Neuron (in vitro differentiated cells): Measurements from ENCODE around the gene CMIP.
"Not testable (repeated sequence)": the region's sequence is repeated elsewhere in the genome, so short reads cannot be mapped to it uniquely, and the experiment has no call there.

ENCODE experiments used
- H2AFZ ChIP-seq: one replicate; pipeline ENCODE4 v1.6.1; 2013; ENCODE audit warnings: low read depth, mild to moderate bottlenecking, inconsistent platforms, low read length, moderate library complexity
- H3K27me3 ChIP-seq: one replicate; pipeline ENCODE4 v1.6.1; 2013; ENCODE audit warnings: low read length; ENCODE audit not compliant: insufficient read depth
- H3K36me3 ChIP-seq: one replicate; pipeline ENCODE4 v1.6.1; 2013; ENCODE audit warnings: low read length; ENCODE audit not compliant: insufficient read depth
- H3K4me1 ChIP-seq: one replicate; pipeline ENCODE4 v1.6.1; 2013; ENCODE audit warnings: low read length; ENCODE audit not compliant: insufficient read depth
- H3K4me3 ChIP-seq: 2 replicates; pipeline ENCODE4 v1.5.1; 2013; ENCODE audit warnings: mild to moderate bottlenecking, low read length, moderate library complexity
- H3K9me3 ChIP-seq: one replicate; pipeline ENCODE4 v1.6.1; 2013; ENCODE audit warnings: low read length

The CMIP gene

DNA sequence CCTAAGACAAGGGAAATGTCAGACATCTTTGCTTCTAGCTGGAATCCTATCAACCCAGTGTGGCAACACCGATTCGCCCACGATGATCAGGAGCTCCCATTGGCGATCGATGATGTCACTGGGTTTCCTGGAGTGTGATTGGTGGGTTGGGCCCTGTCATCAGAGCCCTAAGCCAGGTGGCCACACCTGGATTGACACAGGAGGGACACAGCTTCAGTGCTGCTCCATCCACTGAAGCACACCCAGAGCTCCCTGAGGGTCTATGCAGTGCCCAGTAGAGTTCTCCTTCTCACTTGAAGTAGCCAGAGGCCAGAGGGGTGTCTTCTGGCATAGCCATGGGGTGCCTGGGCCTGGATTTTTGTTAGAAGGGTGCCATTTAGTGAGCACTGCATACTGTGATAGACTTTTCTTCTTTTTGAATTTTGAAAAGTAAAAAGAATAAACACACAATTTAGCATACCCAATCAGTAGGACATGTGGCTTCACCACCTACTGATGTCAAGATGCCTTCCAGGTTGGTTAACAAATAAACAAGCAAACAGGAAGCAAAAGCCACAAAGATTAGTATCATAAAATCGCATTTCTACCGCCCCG, 77.6 kb downstream of the CMIP start:
- peaks cover 22% of the 10 kb centered on the region for H3K4me1 ChIP-seq
- peaks cover 2% of the 10 kb centered on the region for H3K36me3 ChIP-seq
- no peak overlapping the region for H3K4me3 ChIP-seq
- no peaks in the 10 kb centered on the region for H3K9me3 ChIP-seq
- H2AFZ ChIP-seq, result no peak overlapping the region
- no peaks in the 10 kb centered on the region for H3K27me3 ChIP-seq

DNA sequence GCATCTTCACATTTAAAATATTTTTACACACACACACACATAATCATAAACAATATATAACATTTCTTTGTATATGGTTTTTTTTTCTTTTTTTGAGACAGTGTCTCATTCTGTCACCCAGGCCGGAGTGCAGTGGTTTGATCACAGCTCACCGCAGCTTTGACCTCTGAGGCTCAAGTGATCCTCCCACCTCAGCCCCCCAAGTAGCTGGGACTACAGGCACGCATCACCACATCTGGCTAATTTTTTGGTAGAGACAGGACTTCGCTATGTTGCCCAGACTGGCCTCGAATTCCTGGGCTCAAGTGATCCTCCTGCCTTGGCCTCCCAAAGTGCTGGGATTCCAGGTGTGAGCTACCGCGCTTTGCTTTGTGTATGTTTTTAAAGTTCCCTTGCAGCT, 78.2 kb downstream of the CMIP start:
- peaks cover 22% of the 10 kb centered on the region for H3K4me1 ChIP-seq
- not testable (repeated sequence) for H2AFZ ChIP-seq, H3K36me3 ChIP-seq, H3K9me3 ChIP-seq, H3K4me3 ChIP-seq, H3K27me3 ChIP-seq

DNA sequence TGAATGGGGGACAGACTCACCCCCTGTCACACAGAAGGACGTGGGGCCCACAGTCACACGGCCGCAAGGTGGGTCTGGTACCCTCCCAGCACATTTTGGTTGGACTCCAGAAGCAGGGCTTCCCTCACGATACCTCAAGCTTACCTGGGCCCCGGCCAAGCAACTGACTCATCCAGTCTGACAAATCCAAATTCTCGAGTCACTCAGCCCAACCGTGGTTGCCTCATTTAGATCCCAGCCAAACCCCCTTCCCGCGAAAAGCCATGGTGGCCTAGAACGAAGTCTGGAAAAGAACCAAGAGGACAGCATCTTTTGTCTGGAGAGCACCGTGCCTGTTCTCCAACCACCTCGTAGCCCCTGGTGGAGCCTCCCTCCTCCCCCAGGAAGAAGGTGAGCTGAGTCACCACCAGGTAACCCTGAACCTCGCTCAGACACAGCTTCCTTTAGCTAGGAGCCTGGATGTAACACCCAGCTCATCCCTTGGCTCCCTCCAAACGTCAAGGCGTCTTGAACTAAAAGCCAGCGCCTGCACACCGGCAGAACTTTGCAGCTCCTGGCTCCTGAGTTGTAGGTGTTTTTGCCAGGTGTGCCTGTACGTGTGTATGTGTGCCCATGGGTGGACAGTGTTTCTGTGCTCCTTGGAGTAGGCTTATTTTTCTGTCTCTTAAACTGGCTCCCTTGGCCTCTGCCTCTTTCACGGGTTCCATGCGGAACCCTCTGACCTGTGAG, 78.9 kb downstream of the CMIP start:
- Histone ChIP-seq H3K4me3 (no peak overlapping the region), H3K36me3 (peaks cover 2% of the 10 kb centered on the region), H3K27me3 (no peaks in the 10 kb centered on the region), H3K4me1 (peaks cover 22% of the 10 kb centered on the region), H2AFZ (no peak overlapping the region), H3K9me3 (no peaks in the 10 kb centered on the region)

DNA sequence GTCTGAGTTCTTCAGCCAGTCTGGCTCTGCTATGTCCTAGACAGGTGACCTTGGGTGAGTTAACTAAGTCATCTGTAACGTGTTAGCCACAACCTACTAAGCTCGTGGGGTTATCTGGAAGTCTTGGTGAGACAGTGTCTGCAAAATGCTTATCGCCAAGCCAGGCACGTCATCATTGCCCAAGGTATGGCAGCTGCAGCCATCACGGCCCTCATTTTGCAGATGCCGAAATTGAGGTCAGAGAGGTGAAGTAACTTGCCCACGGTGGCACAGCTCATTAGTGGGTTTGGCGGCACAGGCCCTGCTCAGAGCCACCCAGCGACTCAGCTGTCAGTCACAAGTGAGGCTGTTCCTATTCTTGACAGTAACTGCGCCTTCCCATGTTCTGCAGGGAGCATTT, 79.8 kb downstream of the CMIP start:
- Histone ChIP-seq H2AFZ (no peak overlapping the region), H3K27me3 (no peaks in the 10 kb centered on the region), H3K4me3 (no peak overlapping the region), H3K9me3 (peaks cover 4% of the 10 kb centered on the region), H3K4me1 (peaks cover 22% of the 10 kb centered on the region), H3K36me3 (peaks cover 2% of the 10 kb centered on the region)

DNA sequence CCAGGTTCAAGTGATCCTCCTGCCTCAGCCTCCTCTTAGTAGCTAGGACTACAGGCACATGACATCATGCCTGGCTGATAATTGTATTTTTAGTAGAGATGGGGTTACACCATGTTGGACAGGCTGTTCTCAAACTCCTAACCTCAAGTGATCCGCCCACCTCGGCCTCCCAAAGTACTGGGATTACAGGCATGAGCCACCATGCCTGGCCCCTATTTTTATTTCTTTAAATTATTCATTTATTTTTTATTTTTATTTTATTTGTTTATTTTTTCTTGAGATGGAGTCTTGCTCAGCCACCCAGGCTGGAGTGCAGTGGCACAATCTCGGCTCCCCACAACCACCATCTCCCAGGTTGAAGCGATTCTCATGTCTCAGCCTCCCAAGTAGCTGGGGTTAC, 80.3 kb downstream of the CMIP start:
- H3K4me3 ChIP-seq, H2AFZ ChIP-seq, H3K9me3 ChIP-seq, H3K36me3 ChIP-seq, H3K27me3 ChIP-seq: not testable (repeated sequence)
- peaks cover 20% of the 10 kb centered on the region for H3K4me1 ChIP-seq

DNA sequence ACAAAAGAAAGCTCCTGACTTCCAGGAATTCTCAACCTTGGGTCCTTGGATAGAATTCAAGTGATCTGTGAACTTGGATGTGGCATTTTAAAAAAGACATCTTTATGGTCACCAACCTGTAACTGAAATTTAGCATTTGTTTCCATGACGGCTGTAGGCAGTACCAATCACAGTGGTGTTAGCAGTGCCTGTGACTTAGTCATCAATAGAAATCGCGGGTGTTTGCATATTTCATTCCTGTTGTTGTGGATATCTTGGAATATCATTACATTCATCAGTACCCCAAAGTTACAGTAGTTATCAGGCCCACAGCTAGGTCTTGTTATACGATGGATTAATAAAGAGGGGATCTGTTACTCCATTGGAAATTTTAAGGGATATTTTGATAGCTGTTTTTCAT, 81.6 kb downstream of the CMIP start:
- Histone ChIP-seq H2AFZ (no peak overlapping the region), H3K27me3 (no peaks in the 10 kb centered on the region), H3K4me1 (peaks cover 11% of the 10 kb centered on the region), H3K4me3 (no peak overlapping the region), H3K36me3 (peaks cover 2% of the 10 kb centered on the region), H3K9me3 (peaks cover 10% of the 10 kb centered on the region)

DNA sequence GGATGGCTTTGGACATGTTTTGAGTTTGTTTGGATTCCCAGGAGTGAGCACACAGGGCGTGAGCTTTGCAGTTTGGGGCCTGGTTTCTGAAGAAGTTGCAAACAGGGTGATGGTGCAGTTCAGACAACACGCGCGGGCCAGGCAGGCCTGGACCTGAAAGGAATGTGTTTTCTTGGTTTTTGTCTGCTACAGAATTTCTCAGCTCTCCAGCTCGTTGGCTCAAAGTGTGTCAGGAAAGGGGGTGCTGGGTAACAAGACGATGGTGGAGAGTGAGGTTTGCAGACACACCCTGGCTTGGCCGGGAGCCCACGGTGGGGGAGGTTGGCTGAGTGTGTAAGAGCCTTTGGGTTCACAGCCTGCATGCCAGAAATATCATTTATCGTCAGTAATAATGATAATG, 82.3 kb downstream of the CMIP start:
- Histone ChIP-seq H3K4me3 (no peak overlapping the region), H3K36me3 (peaks cover 2% of the 10 kb centered on the region), H3K4me1 (peaks cover 4% of the 10 kb centered on the region), H2AFZ (no peak overlapping the region), H3K9me3 (peaks cover 10% of the 10 kb centered on the region), H3K27me3 (no peaks in the 10 kb centered on the region)

DNA sequence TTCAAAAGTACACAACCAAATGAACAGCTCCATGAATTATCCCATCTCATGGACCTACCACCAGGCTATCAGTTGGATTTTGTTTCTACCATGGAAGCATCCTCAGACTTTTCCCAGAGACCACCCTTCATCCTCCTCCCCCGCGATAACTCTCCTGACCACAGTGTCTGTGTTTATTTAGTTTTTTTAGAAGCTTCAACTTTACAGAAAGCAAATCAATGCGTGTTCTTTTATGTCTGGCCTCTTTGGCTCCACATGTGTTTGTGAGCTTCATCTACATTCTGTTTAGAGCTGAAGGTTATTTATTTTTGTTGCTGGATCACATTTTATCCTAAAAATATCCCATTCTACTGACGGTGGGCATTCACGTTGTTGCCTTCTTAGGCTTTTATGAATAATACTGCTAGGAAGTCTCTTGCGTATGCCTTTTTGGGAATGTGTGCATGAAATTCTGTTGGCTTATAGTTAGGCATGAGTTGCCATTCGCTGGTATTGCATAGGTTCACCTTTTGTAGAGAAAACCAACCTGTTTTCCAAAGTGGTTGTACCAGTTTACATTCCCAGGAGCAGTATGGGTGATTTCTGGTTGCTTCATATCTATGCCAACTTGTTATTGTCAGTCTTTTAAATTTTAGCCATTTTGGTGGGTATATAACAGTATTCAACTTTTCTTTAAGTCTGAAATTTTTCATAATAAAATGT, 83.0 kb downstream of the CMIP start:
- no peak overlapping the region for H2AFZ ChIP-seq
- H3K9me3 ChIP-seq, result peaks cover 10% of the 10 kb centered on the region
- peaks cover 2% of the 10 kb centered on the region for H3K36me3 ChIP-seq
- no peaks in the 10 kb centered on the region for H3K27me3 ChIP-seq
- no peak overlapping the region for H3K4me3 ChIP-seq
- peaks cover 4% of the 10 kb centered on the region for H3K4me1 ChIP-seq

DNA sequence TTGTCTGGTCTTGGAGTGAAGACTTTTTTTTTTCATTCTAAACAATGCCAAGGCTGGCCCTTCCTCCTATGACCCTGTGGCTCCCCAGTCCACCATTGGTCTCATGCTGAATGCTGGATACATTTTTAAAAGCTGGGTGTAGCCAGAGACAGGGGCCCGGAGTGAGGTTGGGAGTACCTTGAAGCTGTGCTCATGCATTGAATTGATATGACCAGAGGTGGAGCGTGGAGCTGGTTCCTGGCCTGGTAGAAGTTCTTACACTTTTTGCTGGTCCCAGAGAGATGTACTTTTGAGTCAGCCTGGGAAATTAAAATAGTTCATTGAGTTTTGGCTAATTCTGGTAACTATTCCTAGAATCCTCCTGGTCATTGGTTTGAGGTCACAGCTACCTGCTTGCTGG, 83.6 kb downstream of the CMIP start:
- peaks cover 4% of the 10 kb centered on the region for H3K4me1 ChIP-seq
- no peak overlapping the region for H3K4me3 ChIP-seq
- peaks cover 10% of the 10 kb centered on the region for H3K9me3 ChIP-seq
- H3K36me3 ChIP-seq, result peaks cover 2% of the 10 kb centered on the region
- no peaks in the 10 kb centered on the region for H3K27me3 ChIP-seq
- no peak overlapping the region for H2AFZ ChIP-seq

DNA sequence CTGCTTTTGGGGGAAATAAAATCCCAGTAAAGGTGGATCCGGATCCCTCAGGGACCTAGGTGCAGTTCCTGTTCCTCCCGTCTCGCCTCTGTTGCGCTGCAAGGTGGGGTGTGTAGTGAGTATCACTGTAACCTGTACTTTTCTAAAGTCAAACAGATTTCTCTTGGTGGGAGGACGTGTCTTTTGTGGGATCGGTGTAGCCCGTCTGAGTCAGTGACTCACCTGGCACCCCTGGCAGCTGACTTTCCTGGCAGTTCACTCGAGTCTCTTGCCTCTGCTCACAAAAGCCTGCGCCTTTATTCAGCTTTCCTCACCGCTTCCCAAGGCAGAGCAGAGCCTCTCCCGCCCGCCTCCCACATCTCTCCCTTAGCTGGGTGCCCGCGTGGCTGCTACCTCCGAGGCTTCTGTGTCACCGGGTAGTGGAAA, 85.7 kb downstream of the CMIP start:
- Histone ChIP-seq H3K27me3 (no peaks in the 10 kb centered on the region), H3K4me1 (peaks cover 4% of the 10 kb centered on the region), H3K36me3 (no peaks in the 10 kb centered on the region), H2AFZ (no peak overlapping the region), H3K4me3 (no peak overlapping the region), H3K9me3 (peaks cover 10% of the 10 kb centered on the region)

DNA sequence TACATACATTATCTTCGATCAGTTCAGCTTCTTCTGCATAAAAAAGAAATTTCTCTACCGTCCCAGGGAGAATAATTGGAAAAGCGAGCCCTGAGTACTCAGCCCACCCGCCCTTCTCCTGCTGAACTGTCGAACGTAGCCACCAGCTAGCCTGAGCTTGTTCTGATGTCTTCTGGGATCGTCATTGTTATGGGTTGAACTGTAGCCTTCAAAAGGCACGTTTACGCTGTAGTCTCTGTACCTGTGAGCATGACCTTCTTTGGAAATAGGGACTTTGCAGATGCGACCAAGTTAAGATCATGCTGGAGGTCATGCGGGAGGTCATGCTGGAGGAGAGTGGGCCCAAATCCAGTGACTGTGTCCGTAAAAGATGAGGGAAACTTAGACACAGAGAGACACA, 86.2 kb downstream of the CMIP start:
- H3K4me1 ChIP-seq, result peaks cover 3% of the 10 kb centered on the region
- no peak overlapping the region for H2AFZ ChIP-seq
- no peaks in the 10 kb centered on the region for H3K36me3 ChIP-seq
- no peak overlapping the region for H3K4me3 ChIP-seq
- no peaks in the 10 kb centered on the region for H3K27me3 ChIP-seq
- peaks cover 10% of the 10 kb centered on the region for H3K9me3 ChIP-seq

DNA sequence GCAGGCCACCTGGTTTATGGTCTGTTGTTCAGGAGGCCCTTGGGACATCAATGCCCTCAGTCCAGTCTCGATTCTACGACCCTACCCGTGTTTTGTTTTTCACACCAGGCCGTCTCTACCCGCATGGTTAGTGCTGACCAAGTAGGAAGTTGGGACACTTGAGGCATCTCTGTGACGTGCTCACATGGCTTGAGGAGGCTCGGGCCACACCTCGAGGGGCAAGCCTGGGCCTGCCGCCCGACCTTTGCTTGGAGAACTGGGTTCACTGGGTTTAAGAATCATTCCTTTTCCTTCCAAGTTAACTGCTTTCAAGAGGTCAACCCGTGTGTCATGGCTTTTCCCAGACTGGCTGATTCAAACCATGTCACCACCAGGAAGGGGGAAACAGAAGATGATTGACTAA, 86.8 kb downstream of the CMIP start:
- H3K4me3 ChIP-seq, result no peak overlapping the region
- H2AFZ ChIP-seq, result no peak overlapping the region
- no peaks in the 10 kb centered on the region for H3K4me1 ChIP-seq
- peaks cover 10% of the 10 kb centered on the region for H3K9me3 ChIP-seq
- H3K27me3 ChIP-seq, result no peaks in the 10 kb centered on the region
- H3K36me3 ChIP-seq, result no peaks in the 10 kb centered on the region

DNA sequence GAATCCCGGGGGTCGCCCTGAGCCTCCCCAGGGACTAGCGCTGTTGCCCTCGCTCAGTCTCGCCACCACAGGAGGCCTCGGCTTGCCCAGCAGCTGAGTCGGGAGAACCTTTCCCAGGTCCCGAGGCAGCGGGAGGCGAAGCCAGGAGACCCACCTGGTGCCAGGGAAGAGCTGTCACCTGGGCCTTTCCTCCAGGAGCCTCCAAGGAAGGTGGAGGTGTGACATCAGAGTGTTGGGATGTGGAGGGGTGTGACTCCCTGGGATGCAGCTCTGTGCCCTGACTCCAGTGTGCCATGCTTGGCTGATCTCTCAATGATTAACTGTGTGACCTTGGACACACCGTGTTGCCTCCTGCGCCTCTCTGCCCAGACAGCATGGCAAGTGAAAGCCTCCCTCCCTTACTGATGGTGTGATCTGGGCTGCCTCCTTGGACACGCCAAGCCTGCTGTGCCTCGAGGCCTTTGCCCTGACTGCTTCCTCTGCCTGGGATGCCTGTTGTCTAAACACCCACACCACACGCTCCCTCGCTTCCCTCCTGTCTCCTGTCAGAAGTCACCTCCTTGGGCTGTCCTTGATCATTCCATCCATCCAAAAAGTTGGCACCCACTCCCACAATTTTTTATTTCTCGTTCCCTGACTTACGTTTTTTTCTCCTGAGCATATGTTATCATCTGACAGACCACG, 88.0 kb downstream of the CMIP start:
- peaks cover 10% of the 10 kb centered on the region for H3K9me3 ChIP-seq
- H3K36me3 ChIP-seq, result no peaks in the 10 kb centered on the region
- H2AFZ ChIP-seq, result no peak overlapping the region
- no peaks in the 10 kb centered on the region for H3K4me1 ChIP-seq
- H3K4me3 ChIP-seq, result no peak overlapping the region
- no peaks in the 10 kb centered on the region for H3K27me3 ChIP-seq
